NB4 (cell line): ENCODE measurements around the gene TAF1C.

ENCODE experiments used
- POLR2A ChIP-seq: IDR thresholded peaks from 2 replicates; pipeline ENCODE4 v1.6.1; 2011; ENCODE audit warnings: mild to moderate bottlenecking; ENCODE audit not compliant: insufficient read length; ENCODE audit errors: extremely low read depth
- TF ChIP-seq, protein P1 (sequence below): IDR thresholded peaks from one replicate; pipeline ENCODE4 v1.5.1; 2012; ENCODE audit warnings: low read depth, low read length
- TF ChIP-seq, protein P2 (sequence below): IDR thresholded peaks from 2 replicates; pipeline ENCODE4 v1.6.1; 2011; ENCODE audit warnings: low read depth, low read length

DNA sequence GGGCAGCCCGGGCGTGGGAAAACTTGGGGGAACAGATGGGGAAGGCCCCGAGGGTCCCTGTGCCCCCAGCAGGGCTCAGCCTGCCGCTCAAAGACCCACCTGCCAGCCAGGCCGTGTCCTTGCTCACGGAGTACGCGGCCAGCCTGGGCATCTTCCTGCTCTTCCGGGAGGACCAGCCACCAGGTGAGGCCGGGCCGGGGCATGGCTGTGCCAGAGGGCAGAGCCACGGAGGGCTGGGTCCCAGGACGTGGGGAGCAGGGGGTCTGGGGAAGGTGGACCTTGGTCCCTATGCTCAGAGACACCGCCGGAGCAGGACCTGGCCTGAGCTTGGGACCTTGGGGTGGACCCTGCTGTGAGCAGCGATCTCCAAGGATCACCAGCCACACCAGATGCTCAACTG is 4.6 kb upstream of the TAF1C start:
- no peak for TF ChIP-seq POLR2A
- TF ChIP-seq, protein P1, sequence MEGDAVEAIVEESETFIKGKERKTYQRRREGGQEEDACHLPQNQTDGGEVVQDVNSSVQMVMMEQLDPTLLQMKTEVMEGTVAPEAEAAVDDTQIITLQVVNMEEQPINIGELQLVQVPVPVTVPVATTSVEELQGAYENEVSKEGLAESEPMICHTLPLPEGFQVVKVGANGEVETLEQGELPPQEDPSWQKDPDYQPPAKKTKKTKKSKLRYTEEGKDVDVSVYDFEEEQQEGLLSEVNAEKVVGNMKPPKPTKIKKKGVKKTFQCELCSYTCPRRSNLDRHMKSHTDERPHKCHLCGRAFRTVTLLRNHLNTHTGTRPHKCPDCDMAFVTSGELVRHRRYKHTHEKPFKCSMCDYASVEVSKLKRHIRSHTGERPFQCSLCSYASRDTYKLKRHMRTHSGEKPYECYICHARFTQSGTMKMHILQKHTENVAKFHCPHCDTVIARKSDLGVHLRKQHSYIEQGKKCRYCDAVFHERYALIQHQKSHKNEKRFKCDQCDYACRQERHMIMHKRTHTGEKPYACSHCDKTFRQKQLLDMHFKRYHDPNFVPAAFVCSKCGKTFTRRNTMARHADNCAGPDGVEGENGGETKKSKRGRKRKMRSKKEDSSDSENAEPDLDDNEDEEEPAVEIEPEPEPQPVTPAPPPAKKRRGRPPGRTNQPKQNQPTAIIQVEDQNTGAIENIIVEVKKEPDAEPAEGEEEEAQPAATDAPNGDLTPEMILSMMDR = no peak
- TF ChIP-seq, protein P2, sequence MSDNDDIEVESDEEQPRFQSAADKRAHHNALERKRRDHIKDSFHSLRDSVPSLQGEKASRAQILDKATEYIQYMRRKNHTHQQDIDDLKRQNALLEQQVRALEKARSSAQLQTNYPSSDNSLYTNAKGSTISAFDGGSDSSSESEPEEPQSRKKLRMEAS = no peak
